HG03159 (cell line): ENCODE measurements around the gene TBC1D14.
"Not testable (repeated sequence)": the region's sequence is repeated elsewhere in the genome, so short reads cannot be mapped to it uniquely, and the experiment has no call there.

ENCODE experiments used
- ATAC-seq: cut with Tn5 transposase; IDR thresholded peaks from one replicate; pipeline ENCODE4 v1.9.1; 2021; ENCODE audit warnings: mild to moderate bottlenecking, moderate library complexity; ENCODE audit not compliant: unreplicated experiment

The TBC1D14 gene

DNA sequence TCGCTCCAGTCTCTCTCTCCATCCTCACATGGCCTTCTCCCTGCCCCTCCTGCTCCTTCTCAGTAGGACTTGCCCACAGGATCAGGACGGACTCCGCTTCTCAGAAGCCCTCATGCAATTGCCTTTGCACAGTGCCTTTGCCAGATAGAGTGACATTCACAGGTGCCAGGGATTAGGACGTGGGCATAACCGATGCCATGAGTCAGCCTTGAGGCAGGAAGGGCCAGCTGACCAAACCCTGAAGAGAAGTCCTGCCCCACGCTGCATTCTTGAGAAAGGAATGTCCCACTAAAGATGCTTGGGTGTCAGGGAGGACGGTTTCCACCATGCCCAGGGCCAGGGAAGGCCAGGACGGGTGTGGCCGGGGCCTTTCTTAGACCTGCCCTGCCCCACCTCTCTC is 164.8 kb downstream of the TBC1D14 start:
- no peak for ATAC-seq

DNA sequence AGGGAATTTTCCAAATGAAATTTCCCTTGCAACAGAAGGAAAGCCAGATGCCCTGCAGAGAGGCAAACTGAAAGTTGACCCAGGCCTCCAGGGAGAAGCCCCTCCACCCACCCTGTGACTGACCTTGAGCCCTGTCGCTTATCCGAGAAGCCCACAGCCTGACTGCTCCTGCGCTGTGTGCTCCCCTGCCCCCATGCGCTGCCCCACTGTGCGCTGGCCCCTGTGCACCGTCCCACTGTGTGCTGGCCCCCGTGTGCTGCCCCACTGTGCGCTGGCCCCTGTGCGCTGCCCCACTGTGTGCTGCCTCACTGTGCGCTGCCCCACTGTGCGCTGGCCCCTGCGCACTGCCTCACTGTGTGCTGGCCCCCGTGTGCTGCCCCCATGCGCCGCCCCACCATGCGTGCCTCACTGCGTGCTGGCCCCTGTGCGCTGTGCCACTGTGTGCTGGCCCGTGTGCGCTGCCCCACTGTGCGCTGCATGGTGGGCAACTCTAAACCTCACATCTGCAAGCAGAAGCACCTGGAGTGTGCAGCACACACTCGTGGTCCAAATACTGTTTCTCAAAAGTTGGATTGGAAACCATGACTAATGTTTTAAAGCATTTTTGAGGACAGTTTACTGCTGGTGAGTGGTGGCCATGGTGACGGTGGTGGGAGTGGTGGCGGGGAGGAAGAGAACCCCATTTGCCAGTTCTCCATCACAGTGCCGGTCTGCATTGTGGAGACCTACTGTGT is 166.5 kb downstream of the TBC1D14 start:
- no peak for ATAC-seq

DNA sequence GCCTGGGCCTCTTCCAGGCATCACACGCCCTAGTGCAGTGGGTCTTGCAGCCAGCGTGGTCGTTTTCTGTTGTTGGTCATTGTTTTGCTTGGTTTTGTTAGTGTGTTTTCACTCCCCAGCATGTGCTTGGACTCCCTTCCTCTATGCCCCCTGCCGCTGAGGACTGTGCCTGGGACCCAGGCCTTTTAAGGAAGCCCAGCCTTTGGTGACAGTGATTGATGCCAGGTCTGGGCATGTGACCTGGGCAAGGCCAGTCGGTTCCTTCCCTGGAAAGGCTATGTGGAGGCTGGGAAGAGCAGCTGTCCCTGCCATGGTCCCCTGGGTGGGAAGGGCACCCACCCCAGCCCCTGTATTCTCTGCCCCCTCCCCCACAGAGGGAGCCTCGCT is 167.1 kb downstream of the TBC1D14 start:
- ATAC-seq, result no peak

GRCh38 chr4:7077371-7077770 is 167.7 kb downstream of the TBC1D14 start:
- ATAC-seq, result no peak

DNA sequence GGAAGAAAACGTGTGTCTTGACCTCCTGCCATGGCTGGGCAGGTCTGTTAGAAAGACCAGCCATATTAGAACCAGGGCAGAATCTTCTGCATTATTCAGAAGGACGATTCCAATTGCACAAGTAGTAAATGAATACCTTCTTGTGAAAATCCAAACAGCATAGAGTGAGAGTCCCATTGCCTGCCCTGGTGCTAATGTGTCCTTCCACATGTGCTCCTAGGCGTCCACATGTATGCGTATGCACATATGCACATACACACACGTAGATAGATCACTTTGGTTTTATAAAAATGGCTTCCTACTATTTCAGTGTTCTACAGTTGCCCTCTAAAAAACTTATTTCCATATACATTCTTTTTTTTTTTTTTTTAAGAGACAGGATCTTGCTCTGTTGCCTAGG is 168.4 kb downstream of the TBC1D14 start:
- ATAC-seq, result no peak

DNA sequence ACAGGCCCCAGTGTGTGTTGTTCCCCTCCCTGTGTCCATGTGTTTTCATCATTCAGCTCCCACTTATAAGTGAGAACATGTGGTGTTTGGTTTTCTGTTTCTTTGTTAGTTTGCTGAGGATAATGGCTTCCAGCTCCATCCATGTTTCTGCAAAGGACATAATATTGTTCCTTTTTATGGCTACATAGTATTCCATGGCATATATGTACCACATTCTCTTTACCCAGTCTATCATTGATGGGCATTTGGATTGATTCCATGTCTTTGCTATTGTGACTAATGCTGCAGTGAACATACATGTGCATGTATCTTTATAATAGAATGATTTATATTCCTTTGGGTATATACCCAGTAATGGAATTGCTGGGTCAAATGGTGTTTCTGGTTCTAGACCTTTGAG is 169.9 kb downstream of the TBC1D14 start:
- not testable (repeated sequence) for ATAC-seq

DNA sequence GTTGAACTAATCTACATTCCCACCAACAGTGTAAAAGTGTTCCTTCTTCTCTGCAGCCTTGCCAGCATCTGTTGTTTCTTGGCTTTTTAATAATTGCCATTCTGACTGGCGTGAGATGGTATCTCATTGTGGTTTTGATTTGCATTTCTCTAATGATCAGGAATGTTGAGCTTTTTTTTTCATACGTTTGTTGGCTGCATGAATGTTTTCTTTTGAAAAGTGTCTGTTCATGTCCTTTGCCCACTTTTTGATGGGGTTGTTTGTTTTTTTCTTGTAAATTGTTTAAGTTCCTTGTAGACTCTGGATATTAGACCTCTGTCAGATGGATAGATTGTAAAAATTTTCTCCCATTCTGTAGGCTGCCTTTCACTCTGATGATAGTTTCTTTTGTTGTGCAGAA is 170.3 kb downstream of the TBC1D14 start:
- ATAC-seq, result not testable (repeated sequence)
